Peyer's patch (tissue), 4 donors: ENCODE data around the gene FGF16.

Experiments
- POLR2A ChIP-seq, 2 donors: fragments of 450-650 bp; IDR thresholded peaks; one replicate each; pipeline ENCODE4 v1.5.1; 2017; ENCODE audit warnings: antibody characterized with exemption in 2 of 2, mild to moderate bottlenecking in 2 of 2, moderate library complexity in 2 of 2
- TF ChIP-seq, protein P1 (sequence below), 6 experiments: fragments of 450-650 bp in 4 of 6; fragments of 200-600 bp in 2 of 6; sonication (generic) in 1 of 6; IDR thresholded peaks; one replicate each; pipeline ENCODE4 v1.5.1; 2017 to 2019; ENCODE audit warnings: antibody characterized with exemption in 6 of 6, mild to moderate bottlenecking in 3 of 6, moderate library complexity in 1 of 6

DNA sequence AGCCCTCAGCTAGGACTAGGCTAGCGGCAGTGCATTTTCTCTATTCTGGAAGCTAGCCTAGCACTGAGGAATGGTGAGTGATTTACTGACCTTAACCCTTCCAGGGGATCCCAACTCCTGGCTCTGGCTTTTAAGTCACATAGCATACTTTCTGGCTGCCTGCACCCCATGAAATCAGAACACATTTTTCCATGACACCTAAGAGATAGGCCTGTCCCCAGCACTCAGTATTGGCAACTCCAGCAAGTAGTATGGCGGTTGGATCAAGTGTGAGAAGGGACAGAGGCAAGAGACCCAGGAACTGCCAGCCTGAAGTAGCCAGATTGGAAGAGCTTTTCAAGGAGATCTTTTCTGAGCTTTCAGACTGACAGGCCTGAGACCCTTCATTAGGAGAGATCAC lies 8.2 kb downstream of the FGF16 start:
- TF ChIP-seq, protein P1, sequence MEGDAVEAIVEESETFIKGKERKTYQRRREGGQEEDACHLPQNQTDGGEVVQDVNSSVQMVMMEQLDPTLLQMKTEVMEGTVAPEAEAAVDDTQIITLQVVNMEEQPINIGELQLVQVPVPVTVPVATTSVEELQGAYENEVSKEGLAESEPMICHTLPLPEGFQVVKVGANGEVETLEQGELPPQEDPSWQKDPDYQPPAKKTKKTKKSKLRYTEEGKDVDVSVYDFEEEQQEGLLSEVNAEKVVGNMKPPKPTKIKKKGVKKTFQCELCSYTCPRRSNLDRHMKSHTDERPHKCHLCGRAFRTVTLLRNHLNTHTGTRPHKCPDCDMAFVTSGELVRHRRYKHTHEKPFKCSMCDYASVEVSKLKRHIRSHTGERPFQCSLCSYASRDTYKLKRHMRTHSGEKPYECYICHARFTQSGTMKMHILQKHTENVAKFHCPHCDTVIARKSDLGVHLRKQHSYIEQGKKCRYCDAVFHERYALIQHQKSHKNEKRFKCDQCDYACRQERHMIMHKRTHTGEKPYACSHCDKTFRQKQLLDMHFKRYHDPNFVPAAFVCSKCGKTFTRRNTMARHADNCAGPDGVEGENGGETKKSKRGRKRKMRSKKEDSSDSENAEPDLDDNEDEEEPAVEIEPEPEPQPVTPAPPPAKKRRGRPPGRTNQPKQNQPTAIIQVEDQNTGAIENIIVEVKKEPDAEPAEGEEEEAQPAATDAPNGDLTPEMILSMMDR (IDR thresholded peaks at IDR 0.05): no peak
- TF ChIP-seq POLR2A (IDR thresholded peaks at IDR 0.05): no peak
